GM12892 (cell line): ENCODE measurements around the gene JUN.

ENCODE experiments used
- DNase-seq: peaks from one replicate; pipeline ENCODE4 v3.0.0; 2011; ENCODE audit not compliant: insufficient read length
- FAIRE-seq: peaks from 2 replicates; lab custom pipeline; 2011; peaks lifted over from hg19 to GRCh38; lab: Jason Lieb, UNC
- POLR2A ChIP-seq: IDR thresholded peaks from 2 replicates; pipeline ENCODE4 v1.6.1; 2011; ENCODE audit warnings: low read depth, low read length, control low read depth
- POLR2AphosphoS5 ChIP-seq: IDR thresholded peaks from 2 replicates; pipeline ENCODE4 v1.6.1; 2011; ENCODE audit warnings: low read depth, low read length, control low read depth
- TAF1 ChIP-seq: IDR thresholded peaks from 2 replicates; pipeline ENCODE4 v1.6.1; 2011; ENCODE audit warnings: low read depth, mild to moderate bottlenecking, control low read depth, low read length, borderline replicate concordance

The JUN gene

DNA sequence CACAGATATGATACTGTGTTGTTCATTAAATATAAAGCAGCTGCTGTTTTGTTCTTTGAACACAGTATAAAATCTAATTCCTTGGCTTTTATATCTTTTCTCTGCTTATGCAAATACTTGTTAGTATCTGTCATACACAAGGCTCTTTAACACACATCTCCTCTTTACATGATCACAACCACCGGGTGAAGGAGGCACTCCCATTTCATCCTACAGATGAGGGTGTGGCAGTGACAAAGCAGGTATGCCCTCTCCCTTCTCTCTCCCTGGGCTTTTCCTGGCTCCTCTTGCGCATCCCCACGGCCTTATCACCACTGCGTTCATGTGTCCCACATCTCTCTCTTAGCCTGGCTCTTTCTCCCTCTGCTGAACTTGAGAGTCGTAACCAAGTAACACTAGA is 38.2 kb downstream of the JUN start:
- no peak for TF ChIP-seq POLR2A
- TF ChIP-seq POLR2AphosphoS5 = no peak
- TF ChIP-seq TAF1 = no peak
- no peak for FAIRE-seq
- no peak for DNase-seq

DNA sequence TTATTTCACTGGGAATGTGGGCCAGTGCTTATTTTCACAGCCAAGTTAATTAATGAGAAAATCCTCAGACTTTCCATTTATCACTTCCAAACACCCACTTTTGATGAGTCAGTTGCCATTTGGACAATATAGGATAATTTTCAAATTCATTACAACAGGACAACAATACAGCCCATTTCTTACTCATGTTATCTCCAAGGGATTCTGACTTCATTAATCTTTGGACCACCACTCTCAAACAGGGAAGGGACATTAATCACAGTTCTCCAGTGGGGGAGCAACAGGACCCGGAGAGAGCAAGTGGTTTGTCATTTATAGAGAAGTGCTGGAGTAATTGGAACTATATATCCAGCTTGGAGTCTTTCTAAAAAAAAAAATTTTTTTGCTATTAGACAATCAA is 38.7 kb downstream of the JUN start:
- TF ChIP-seq TAF1 (no peak), POLR2AphosphoS5 (no peak), POLR2A (no peak)
- FAIRE-seq (no peak), DNase-seq (no peak)

DNA sequence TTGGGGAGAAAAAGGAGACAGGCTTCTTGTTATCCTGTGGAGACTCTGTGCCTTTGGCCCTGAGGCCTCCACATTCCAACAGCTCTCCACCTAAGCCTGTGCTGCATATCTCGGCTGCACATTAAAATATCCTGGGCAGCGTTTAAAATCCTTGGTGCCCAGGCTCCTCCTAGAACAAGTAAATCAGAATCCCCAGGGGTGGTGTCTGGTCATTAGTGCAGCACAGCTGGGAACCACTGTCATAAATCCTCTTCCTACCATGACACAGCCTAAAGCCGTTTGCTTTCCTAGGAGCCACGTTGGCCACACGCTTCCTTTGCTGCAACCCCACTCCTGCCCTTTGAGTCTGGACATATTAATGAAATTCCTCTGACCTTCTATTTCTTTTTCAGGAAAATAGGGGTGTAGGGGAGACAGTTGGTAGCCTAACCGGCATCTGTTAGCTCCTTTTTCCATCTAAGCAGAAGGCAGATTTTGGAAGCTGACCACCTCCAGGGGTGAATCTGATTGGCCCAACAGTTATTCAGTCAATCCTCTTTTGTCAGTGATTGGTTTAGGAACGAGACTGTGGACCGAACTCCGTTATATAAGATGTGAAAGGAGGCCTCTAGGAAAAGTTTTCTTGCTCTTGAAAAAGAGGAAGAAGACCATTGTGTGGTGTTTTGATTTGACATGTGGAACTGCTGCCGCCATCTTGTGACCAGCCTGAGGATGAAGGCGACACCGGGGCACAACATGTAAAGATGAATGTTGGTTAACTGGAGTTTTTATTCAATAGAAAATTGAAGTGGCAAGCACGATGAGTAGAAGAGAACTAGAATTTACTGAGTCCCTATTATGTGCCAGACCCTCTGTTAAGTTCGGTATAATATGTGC is 41.9 kb downstream of the JUN start:
- DNase-seq = no peak
- TF ChIP-seq TAF1 (no peak), POLR2A (no peak), POLR2AphosphoS5 (no peak)
- no peak for FAIRE-seq

GRCh38 chr1:58739856-58740466 is 43.9 kb downstream of the JUN start:
- peak; percentile 33 for DNase-seq
- no peak for TF ChIP-seq TAF1
- TF ChIP-seq POLR2A = no peak
- no peak for FAIRE-seq

DNA sequence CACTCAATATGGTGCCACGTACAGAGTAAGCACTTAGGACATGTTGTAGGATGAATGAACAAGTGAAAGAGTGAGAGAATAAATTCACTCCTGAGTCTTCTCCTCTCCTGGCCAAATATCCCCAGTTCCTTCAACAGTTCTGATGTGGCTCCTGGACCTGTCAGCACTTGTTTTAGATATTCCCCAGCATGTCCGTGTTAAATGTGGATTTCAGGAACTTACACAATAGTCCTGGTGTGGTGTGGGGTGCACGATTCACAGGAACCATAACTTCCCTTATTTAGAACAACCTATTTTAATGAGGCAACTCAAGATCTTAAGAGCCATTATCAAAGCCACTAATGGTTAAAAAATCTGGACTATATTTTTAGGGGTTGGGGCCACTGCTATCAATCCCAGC is 45.0 kb downstream of the JUN start:
- FAIRE-seq (peak; percentile 73), DNase-seq (no peak)
- TF ChIP-seq POLR2AphosphoS5 = no peak

DNA sequence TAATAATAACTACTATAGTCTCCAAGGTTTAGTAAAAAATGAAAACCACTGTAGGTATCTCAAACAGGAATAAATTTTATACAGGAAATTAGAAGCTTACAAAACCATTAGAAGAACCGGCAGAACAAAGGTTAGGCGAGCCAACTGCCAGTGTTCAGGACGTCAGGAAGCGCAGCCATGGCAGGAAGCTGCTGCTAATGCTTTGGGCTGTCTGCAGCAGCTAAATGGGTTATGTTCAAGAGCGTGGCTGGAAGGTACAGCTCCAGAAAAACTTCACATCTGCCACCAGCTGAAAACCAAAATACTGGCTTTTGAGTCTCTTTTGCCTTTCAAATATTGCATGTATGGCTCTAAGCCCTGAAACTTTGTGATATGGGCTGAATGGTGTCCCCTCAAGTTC is 48.3 kb downstream of the JUN start:
- no peak for TF ChIP-seq POLR2A
- no peak for TF ChIP-seq POLR2AphosphoS5
- no peak for TF ChIP-seq TAF1
- FAIRE-seq = no peak

DNA sequence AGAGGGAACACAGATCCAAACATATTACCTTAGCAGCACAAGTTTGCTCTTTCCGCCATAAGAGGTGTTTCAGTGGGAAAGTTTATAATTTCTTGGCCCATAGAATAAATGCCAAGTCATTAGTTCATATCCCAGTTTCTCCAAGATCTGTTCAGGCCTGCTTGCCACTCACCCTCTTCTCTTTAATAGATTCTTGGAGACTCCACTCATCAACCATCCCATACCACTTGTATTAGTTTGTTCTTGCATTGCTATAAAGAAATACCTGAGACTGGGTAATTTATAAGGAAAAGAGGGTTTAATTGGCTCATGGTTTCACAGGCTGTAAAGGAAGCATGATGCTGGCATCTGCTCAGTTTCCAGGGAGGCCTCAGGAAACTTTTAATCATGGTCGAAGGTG is 49.2 kb downstream of the JUN start:
- DNase-seq (no peak), FAIRE-seq (no peak)
- no peak for TF ChIP-seq POLR2A
- TF ChIP-seq POLR2AphosphoS5 = no peak
- TF ChIP-seq TAF1 = no peak

More for the DNA sequence above, 48.3 kb downstream of the JUN start:
- DNase-seq = no peak

DNA sequence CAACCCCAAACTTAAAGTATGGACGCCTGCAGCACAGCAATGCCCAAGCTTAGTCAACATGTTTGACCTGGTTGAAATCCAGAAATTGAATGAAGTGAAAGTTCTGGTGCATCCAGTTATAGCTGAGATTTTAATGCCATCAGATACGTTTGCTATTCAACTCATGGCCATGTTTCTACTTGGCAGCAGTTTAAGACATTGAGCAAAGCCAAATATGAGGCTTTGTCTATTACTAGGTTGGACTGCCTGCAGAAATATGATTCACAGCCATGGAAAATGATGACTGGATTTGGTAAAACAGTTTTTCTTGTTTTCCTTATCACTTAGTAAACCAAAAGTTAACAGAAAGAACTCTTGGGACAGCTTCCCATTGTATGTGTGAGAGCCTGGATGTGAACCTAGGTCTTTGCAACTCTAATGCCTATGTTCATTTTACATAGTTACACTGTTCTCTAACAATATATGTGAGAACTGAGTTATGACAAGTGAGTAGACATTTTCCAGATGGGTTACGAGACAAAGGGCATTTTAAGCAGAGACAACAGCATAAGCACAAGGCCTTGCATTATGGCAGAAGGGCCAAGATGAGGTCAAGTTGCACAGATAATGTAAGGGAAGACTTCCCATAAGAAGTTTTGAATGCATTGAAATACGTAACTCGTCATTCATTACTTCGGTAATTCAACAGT is 51.6 kb downstream of the JUN start:
- FAIRE-seq (peak; percentile 38), DNase-seq (no peak)
- no peak for TF ChIP-seq POLR2AphosphoS5
- no peak for TF ChIP-seq TAF1
- TF ChIP-seq POLR2A = no peak
